IPS-18a (cell line): ENCODE results near the gene ABT1.

Experiments used
- H3K27ac ChIP-seq: one replicate; pipeline ENCODE4 v1.5.1; 2013; ENCODE audit warnings: low read length
- H3K27me3 ChIP-seq: one replicate; pipeline ENCODE4 v1.6.1; 2013; ENCODE audit warnings: mild to moderate bottlenecking, low read length; ENCODE audit not compliant: control insufficient read depth, insufficient read depth
- H3K36me3 ChIP-seq: one replicate; pipeline ENCODE4 v1.6.1; 2013; ENCODE audit warnings: low read depth, low read length; ENCODE audit not compliant: control insufficient read depth
- H3K4me1 ChIP-seq: one replicate; pipeline ENCODE4 v1.6.1; 2013; ENCODE audit warnings: low read depth, low read length; ENCODE audit not compliant: control insufficient read depth
- H3K4me3 ChIP-seq: one replicate; pipeline ENCODE4 v1.5.1; 2013; ENCODE audit warnings: low read length
- H3K9ac ChIP-seq: one replicate; pipeline ENCODE4 v1.6.1; 2013; ENCODE audit warnings: mild to moderate bottlenecking, low read length, moderate library complexity
- H3K9me3 ChIP-seq: one replicate; pipeline ENCODE4 v1.6.1; 2013; ENCODE audit warnings: low read depth, low read length; ENCODE audit not compliant: control insufficient read depth

Gene ABT1

GRCh38 chr6:26577720-26578072, 19.1 kb upstream of the ABT1 start:
- peak overlapping the region; percentile 90 for H3K4me3 ChIP-seq
- H3K9me3 ChIP-seq: no peaks in the 10 kb centered on the region
- no peak overlapping the region for H3K9ac ChIP-seq
- peaks cover 3% of the 10 kb centered on the region for H3K4me1 ChIP-seq
- H3K27me3 ChIP-seq: peaks cover 10% of the 10 kb centered on the region
- H3K36me3 ChIP-seq: no peaks in the 10 kb centered on the region
- H3K27ac ChIP-seq: no peak overlapping the region

GRCh38 chr6:26578279-26578678, 18.5 kb upstream of the ABT1 start:
- Histone ChIP-seq H3K27me3 (peaks cover 10% of the 10 kb centered on the region), H3K9ac (no peak overlapping the region), H3K27ac (no peak overlapping the region), H3K9me3 (no peaks in the 10 kb centered on the region), H3K4me3 (no peak overlapping the region), H3K4me1 (peaks cover 3% of the 10 kb centered on the region), H3K36me3 (no peaks in the 10 kb centered on the region)

- Histone ChIP-seq H3K27me3 (peaks cover 10% of the 10 kb centered on the region), H3K9ac (no peak overlapping the region), H3K27ac (no peak overlapping the region), H3K4me3 (no peak overlapping the region), H3K36me3 (no peaks in the 10 kb centered on the region), H3K4me1 (peaks cover 3% of the 10 kb centered on the region), H3K9me3 (no peaks in the 10 kb centered on the region)
These were observed 18.0 kb upstream of the ABT1 start for GRCh38 chr6:26578741-26579140.

- Histone ChIP-seq H3K9me3 (no peaks in the 10 kb centered on the region), H3K4me3 (no peak overlapping the region), H3K27ac (no peak overlapping the region), H3K4me1 (peaks cover 3% of the 10 kb centered on the region), H3K9ac (no peak overlapping the region), H3K36me3 (no peaks in the 10 kb centered on the region), H3K27me3 (peaks cover 10% of the 10 kb centered on the region)
These were observed 15.4 kb upstream of the ABT1 start for GRCh38 chr6:26581164-26581915.

GRCh38 chr6:26588965-26589364, 7.8 kb upstream of the ABT1 start:
- H3K36me3 ChIP-seq: no peaks in the 10 kb centered on the region
- peaks cover 5% of the 10 kb centered on the region for H3K27me3 ChIP-seq
- no peaks in the 10 kb centered on the region for H3K9me3 ChIP-seq
- no peak overlapping the region for H3K9ac ChIP-seq
- H3K27ac ChIP-seq: no peak overlapping the region
- no peak overlapping the region for H3K4me3 ChIP-seq
- no peaks in the 10 kb centered on the region for H3K4me1 ChIP-seq

DNA sequence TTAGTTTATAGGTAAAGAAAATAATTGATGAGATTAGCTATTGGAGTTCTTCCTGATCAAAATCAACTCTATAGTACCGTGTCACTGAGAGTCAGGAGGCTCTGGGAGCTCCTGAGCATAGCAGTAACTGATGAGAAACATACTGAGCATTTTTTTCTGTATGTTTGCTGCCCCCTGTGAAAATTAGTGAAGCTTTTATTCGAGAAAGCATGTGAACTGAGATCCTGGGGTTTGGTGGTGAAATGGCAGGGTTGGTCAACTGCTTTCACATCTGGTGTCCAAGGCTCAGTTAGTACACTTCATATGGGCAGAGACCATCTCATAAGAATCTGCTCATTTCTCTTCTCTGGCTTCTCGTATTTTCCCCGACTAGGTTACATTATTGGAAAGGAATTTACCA, 4.1 kb upstream of the ABT1 start:
- Histone ChIP-seq H3K4me1 (peaks cover 2% of the 10 kb centered on the region), H3K27me3 (peaks cover 5% of the 10 kb centered on the region), H3K9ac (no peak overlapping the region), H3K27ac (no peak overlapping the region), H3K9me3 (no peaks in the 10 kb centered on the region), H3K36me3 (no peaks in the 10 kb centered on the region), H3K4me3 (no peak overlapping the region)

DNA sequence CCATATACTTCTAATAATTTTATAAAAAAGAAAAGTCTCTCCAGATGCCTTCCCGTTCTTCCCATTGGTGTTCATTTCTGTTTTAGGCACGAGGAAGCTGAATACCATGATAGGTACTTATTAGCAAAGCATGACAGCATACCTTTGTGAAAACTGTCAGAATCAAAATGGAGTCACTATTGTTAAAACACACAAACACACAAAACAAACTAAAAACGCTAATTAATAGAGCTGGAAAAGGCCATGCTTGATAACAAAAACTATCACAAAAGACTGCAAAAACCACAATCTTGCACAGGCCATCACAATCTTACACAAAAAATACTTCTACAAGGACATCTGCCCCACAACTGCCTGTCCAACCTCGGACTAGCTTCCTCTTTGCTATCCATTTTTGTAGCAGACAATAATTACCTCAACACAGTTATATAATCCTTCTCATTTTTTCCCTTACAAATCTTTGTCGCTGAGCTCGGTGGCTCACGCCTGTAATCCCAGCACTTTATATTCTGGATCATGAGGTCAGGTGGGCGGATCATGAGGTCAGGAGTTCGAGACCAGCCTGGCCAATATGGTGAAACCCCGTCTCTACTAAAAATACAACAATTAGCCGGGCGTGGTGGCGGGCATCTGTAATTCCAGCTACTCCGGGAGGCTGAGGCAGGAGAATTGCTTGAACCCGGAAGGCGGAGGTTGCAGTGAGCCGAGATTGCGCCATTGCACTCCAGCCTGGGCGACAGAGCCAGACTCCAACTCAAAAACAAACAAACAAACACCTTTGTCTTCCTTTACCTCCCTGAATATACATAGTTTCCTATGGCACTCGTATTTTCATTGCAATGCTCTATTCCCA, 3.2 kb upstream of the ABT1 start:
- H3K27ac ChIP-seq: no peak overlapping the region
- no peak overlapping the region for H3K4me3 ChIP-seq
- no peaks in the 10 kb centered on the region for H3K9me3 ChIP-seq
- no peak overlapping the region for H3K9ac ChIP-seq
- peaks cover 4% of the 10 kb centered on the region for H3K4me1 ChIP-seq
- H3K36me3 ChIP-seq: peaks cover under 1% of the 10 kb centered on the region
- H3K27me3 ChIP-seq: peaks cover 5% of the 10 kb centered on the region

DNA sequence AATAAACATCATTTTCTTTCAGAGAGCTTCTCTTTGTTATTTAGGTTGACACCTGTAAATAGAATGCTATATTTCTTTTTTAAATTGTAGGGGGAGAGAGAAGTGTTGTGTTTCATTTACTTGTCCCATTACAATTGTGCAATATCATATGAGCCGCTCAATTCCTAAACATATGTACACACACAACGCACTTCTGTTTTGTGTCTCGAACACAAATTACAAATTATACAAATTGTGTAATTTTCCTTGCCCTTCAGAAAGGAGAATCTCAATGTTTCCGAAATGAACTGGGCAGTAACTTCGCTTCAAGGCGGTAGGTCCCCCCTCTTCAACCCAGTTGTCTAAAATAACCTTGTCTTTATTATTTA, 2.6 kb upstream of the ABT1 start:
- Histone ChIP-seq H3K27me3 (peaks cover 5% of the 10 kb centered on the region), H3K4me1 (peaks cover 4% of the 10 kb centered on the region), H3K4me3 (peak overlapping the region; percentile 49), H3K36me3 (peaks cover 5% of the 10 kb centered on the region), H3K9me3 (no peaks in the 10 kb centered on the region), H3K9ac (no peak overlapping the region), H3K27ac (no peak overlapping the region)

- peak overlapping the region; percentile 1 for H3K9ac ChIP-seq
- H3K36me3 ChIP-seq: peaks cover 11% of the 10 kb centered on the region
- no peaks in the 10 kb centered on the region for H3K9me3 ChIP-seq
- no peak overlapping the region for H3K27ac ChIP-seq
- H3K4me1 ChIP-seq: peaks cover 4% of the 10 kb centered on the region
- H3K4me3 ChIP-seq: peak overlapping the region; percentile 97
- H3K27me3 ChIP-seq: peaks cover 5% of the 10 kb centered on the region
These were observed 1.8 kb upstream of the ABT1 start for GRCh38 chr6:26594730-26595632.

GRCh38 chr6:26595669-26596269, 984 bp upstream of the ABT1 start:
- Histone ChIP-seq H3K27me3 (peaks cover 5% of the 10 kb centered on the region), H3K4me3 (peak overlapping the region; percentile 97), H3K36me3 (peaks cover 11% of the 10 kb centered on the region), H3K9ac (peak overlapping the region; percentile 9), H3K4me1 (peaks cover 4% of the 10 kb centered on the region), H3K9me3 (no peaks in the 10 kb centered on the region), H3K27ac (no peak overlapping the region)

DNA sequence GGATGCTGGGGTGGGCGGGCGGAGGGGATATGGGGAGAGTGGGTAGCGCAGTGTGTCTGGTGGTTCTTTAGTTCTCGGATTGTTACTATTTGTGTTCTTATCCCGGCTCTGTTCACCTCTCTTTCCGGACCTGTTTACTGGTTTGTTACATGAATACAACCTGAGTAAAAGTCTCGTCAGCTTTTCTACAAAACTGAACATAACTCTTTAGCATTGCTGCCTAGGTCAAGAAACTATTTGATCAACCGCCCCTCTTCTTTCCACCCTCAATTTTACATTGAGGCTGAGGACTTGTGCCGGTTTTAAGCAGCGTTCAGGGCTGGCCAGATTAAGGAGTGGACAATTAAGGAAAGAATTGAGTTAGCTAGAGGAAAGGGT, 625 bp downstream of the ABT1 start:
- no peaks in the 10 kb centered on the region for H3K9me3 ChIP-seq
- H3K9ac ChIP-seq: peak overlapping the region; percentile 82
- H3K36me3 ChIP-seq: peaks cover 11% of the 10 kb centered on the region
- no peak overlapping the region for H3K27ac ChIP-seq
- peaks cover under 1% of the 10 kb centered on the region for H3K27me3 ChIP-seq
- H3K4me1 ChIP-seq: peaks cover 4% of the 10 kb centered on the region
- peak overlapping the region; percentile 97 for H3K4me3 ChIP-seq
